ENCODE measurements around the gene RFX1. TPM values are rescaled to one million over a fixed set of nuclear protein-coding genes. Genes with fewer than 3 reads are reported as not detected.
A peak's percentile ranks its signal among the peaks of the same experiment; 100 is the strongest.

Gene RFX1
- total RNA-seq, 2 experiments from 2014 or later, result 4.4 to 17.4 TPM

GRCh38 chr19:14019100-14019499, 13.0 kb upstream of the RFX1 start:
- H3K4me1 ChIP-seq (ENCODE audit: insufficient read depth, low read length, poor library complexity, severe bottlenecking), result peaks cover 46% of the 10 kb centered on the region
- 0 out of 2 replicates have a peak overlapping the region, but pooled peaks have one; percentile 20 for H2AFZ ChIP-seq (ENCODE audit: low read length)
- H3K9me2 ChIP-seq (ENCODE audit: insufficient read depth, low read length), result no peaks in the 10 kb centered on the region
- TF ChIP-seq EZH2phosphoT487 (IDR thresholded peaks at IDR 0.05; ENCODE audit: borderline replicate concordance, low read depth, low read length) (no peak), CTCF (conservative IDR thresholded peaks at IDR 0.05; ENCODE audit: low read length) (no peak)
- H3K4me2 ChIP-seq (ENCODE audit: low read length), result peak overlapping the region; percentile 62
- H3K9me3 ChIP-seq (ENCODE audit: low read length), result no peaks in the 10 kb centered on the region
- intact Hi-C loops (cut with micrococcal nuclease; ENCODE audit: unreplicated experiment), result no loop called here
- no TSS peak for BruUV-seq (replicated peaks)
- H3K4me3 ChIP-seq (ENCODE audit: low read depth, low read length, poor library complexity, severe bottlenecking), result peak overlapping the region; percentile 36
- no peaks in the 10 kb centered on the region for H3K36me3 ChIP-seq (ENCODE audit: insufficient read depth, low read length)
- POLR2A ChIA-PET, result interaction anchor here (0.7 to 1.5 kb wide), 5 partner anchors 12 to 244 kb away, joined by 3 to 7 read pairs (median 3); partner anchors contain the start of gene IL27RA
- CTCF ChIA-PET (ENCODE audit: unreplicated experiment), result interaction anchor here (1.1 kb wide), 1 partner anchor 16 kb away, joined by 3 read pairs; no protein-coding TSS in a partner anchor
- no peaks in the 10 kb centered on the region for H3K79me2 ChIP-seq (ENCODE audit: insufficient read depth, low read depth, low read length)
- no peaks in the 10 kb centered on the region for H4K20me1 ChIP-seq (ENCODE audit: insufficient read depth, low read length)
- DNase-seq (ENCODE audit: low spot score), result peak; percentile 74
- H3K27ac ChIP-seq (ENCODE audit: low read depth, low read length, poor library complexity, severe bottlenecking), result peak overlapping the region; percentile 66

GRCh38 chr19:14015524-14016035, 9.5 kb upstream of the RFX1 start:
- Histone ChIP-seq H2AFZ (ENCODE audit: low read length) (peak overlapping the region; percentile 66; the same call in 1 of the 2 replicates), H3K27ac (ENCODE audit: low read depth, low read length, poor library complexity, severe bottlenecking) (peak overlapping the region; percentile 69)

More at GRCh38 chr19:14015524-14016035, 9.5 kb upstream of the RFX1 start:
- peak overlapping the region; percentile 48 for H3K4me3 ChIP-seq (ENCODE audit: low read depth, low read length, poor library complexity, severe bottlenecking)
- TF ChIP-seq EZH2phosphoT487 (IDR thresholded peaks at IDR 0.05; ENCODE audit: borderline replicate concordance, low read depth, low read length), result no peak
- no peak for TF ChIP-seq CTCF (conservative IDR thresholded peaks at IDR 0.05; ENCODE audit: low read length)
- no peaks in the 10 kb centered on the region for H3K36me3 ChIP-seq (ENCODE audit: insufficient read depth, low read length)
- H3K79me2 ChIP-seq (ENCODE audit: insufficient read depth, low read depth, low read length), result no peaks in the 10 kb centered on the region
- no TSS peak for BruUV-seq (replicated peaks)
- no peaks in the 10 kb centered on the region for H3K9me2 ChIP-seq (ENCODE audit: insufficient read depth, low read length)
- H3K4me2 ChIP-seq (ENCODE audit: low read length), result peak overlapping the region; percentile 76
- no peaks in the 10 kb centered on the region for H3K9me3 ChIP-seq (ENCODE audit: low read length)
- no peaks in the 10 kb centered on the region for H4K20me1 ChIP-seq (ENCODE audit: insufficient read depth, low read length)
- H3K4me1 ChIP-seq (ENCODE audit: insufficient read depth, low read length, poor library complexity, severe bottlenecking), result peaks cover 43% of the 10 kb centered on the region
- ChIA-PET CTCF (ENCODE audit: unreplicated experiment) (interaction anchor here (0.6 kb wide), 1 partner anchor 28 kb away, joined by 3 read pairs; no protein-coding TSS in a partner anchor), POLR2A (interaction anchor here (0.7 kb wide), 6 partner anchors 12 to 1380 kb away, joined by 3 to 5 read pairs (median 3); no protein-coding TSS in a partner anchor)
- DNase-seq (ENCODE audit: low spot score), result peak; percentile 64
- intact Hi-C loops (cut with micrococcal nuclease; ENCODE audit: unreplicated experiment), result no loop called here

Data from OCI-LY7 (cell line).